ENCODE measurements around the gene PALLD.

The PALLD gene

DNA sequence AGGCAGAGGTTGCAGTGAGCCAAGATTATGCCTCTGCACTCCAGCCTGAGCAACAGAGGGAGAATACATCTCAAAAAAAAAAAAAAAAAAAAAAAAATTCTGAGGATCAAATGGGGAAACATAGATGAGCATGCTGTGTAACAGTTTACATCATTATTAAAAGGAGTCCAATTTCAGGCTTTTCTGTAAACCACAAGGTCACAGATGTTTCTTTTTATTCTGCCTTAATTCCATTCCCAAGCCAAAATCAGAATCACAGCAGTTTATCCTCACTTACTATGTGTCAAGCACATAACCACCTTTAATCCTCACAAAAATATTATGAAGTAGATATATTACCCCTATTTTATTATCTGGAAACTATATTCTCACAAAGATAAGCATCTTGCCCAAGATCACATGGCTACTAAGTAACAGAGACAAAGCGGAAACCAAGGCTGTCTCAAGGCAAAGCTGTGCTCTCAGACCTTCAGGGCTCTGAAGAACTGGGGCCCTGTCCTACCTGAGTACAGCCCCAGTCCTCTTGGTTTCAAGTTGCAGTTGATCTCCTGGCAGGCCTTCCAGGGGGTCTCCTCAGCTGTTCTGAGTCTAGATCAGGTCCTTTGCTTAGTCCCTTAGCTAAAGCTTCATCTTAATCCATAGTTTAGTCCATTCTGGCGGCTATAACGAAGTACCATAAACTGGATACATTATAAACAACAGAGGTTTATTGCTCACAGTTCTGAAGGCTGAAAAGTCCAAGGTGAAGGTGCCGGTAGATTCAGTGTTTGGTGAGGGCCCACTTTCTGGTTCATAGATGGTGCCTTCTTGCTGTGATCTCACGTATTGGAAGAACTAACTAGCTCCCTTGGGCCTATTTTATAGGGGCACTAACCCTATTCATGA, 141.3 kb downstream of the PALLD start:
- no peak overlapping the region for H3K27ac Mint-ChIP-seq
- H3K27me3 Mint-ChIP-seq: peaks cover 17% of the 10 kb centered on the region
- H3K9me3 Mint-ChIP-seq: peaks cover 3% of the 10 kb centered on the region

GRCh38 chr4:168639914-168640313, 143.1 kb downstream of the PALLD start:
- Mint-ChIP-seq H3K4me3 (no peak overlapping the region), H3K36me3 (no peaks in the 10 kb centered on the region), H3K27ac (no peak overlapping the region), H3K4me1 (no peaks in the 10 kb centered on the region), H3K9me3 (peaks cover 3% of the 10 kb centered on the region), H3K27me3 (peaks cover 10% of the 10 kb centered on the region)
- no peak for ATAC-seq

More for the DNA sequence above, 141.3 kb downstream of the PALLD start:
- ATAC-seq: no peak
- Mint-ChIP-seq H3K36me3 (no peaks in the 10 kb centered on the region), H3K4me3 (no peak overlapping the region), H3K4me1 (no peaks in the 10 kb centered on the region)

DNA sequence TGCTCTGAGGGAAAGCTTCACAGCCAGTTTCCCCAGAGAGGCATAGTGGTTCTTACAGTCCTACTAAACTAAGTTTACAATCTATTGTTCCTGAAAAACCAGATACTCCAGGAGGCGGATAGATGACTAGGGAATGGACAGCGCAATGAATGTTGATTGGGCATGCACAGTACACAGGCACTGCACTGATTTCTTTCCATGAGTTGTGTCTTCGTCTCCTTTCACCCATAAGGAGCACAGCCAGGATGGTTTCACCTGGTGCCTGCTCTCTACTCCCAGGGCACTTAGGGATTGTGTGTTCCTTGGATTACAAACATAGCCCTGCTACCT, 144.9 kb downstream of the PALLD start:
- Mint-ChIP-seq H3K4me3 (no peak overlapping the region), H3K4me1 (no peaks in the 10 kb centered on the region)
- no peak for ATAC-seq

DNA sequence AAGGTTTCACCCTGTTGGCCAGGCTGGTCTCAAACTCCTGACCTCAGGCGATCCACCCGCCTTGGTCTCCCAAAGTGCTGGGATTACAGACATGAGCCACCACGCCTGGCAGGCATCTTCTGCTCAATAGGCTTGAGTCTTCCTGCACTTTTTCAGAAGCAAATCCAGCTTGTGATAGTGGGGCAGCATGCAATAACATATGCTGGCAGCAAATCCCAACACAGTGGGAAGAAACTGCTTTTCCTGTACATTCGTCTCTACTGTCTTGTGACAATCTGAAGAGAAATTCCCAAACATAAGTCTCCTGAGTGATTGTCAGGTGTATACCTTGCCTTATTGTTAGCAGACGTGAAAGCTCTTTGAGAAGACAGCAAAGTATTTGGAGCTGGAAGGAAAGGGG, 145.7 kb downstream of the PALLD start:
- Mint-ChIP-seq H3K4me3 (no peak overlapping the region), H3K4me1 (no peaks in the 10 kb centered on the region), H3K27ac (no peak overlapping the region), H3K27me3 (no peaks in the 10 kb centered on the region), H3K9me3 (peaks cover 3% of the 10 kb centered on the region), H3K36me3 (no peaks in the 10 kb centered on the region)
- no peak for ATAC-seq

More for the DNA sequence above, 144.9 kb downstream of the PALLD start:
- no peak overlapping the region for H3K27ac Mint-ChIP-seq
- no peaks in the 10 kb centered on the region for H3K36me3 Mint-ChIP-seq
- peaks cover 3% of the 10 kb centered on the region for H3K9me3 Mint-ChIP-seq
- H3K27me3 Mint-ChIP-seq: no peaks in the 10 kb centered on the region

- no peaks in the 10 kb centered on the region for H3K27me3 Mint-ChIP-seq
- H3K4me3 Mint-ChIP-seq: no peak overlapping the region
- no peaks in the 10 kb centered on the region for H3K4me1 Mint-ChIP-seq
- H3K36me3 Mint-ChIP-seq: no peaks in the 10 kb centered on the region
- peaks cover 3% of the 10 kb centered on the region for H3K9me3 Mint-ChIP-seq
- ATAC-seq: no peak
- H3K27ac Mint-ChIP-seq: no peak overlapping the region
Measured at GRCh38 chr4:168643111-168643795, 146.4 kb downstream of the PALLD start.

- Mint-ChIP-seq H3K9me3 (peaks cover 2% of the 10 kb centered on the region), H3K36me3 (no peaks in the 10 kb centered on the region), H3K4me3 (no peak overlapping the region), H3K4me1 (no peaks in the 10 kb centered on the region), H3K27ac (no peak overlapping the region), H3K27me3 (no peaks in the 10 kb centered on the region)
- no peak for ATAC-seq
Measured at GRCh38 chr4:168643796-168644159, 146.9 kb downstream of the PALLD start.

DNA sequence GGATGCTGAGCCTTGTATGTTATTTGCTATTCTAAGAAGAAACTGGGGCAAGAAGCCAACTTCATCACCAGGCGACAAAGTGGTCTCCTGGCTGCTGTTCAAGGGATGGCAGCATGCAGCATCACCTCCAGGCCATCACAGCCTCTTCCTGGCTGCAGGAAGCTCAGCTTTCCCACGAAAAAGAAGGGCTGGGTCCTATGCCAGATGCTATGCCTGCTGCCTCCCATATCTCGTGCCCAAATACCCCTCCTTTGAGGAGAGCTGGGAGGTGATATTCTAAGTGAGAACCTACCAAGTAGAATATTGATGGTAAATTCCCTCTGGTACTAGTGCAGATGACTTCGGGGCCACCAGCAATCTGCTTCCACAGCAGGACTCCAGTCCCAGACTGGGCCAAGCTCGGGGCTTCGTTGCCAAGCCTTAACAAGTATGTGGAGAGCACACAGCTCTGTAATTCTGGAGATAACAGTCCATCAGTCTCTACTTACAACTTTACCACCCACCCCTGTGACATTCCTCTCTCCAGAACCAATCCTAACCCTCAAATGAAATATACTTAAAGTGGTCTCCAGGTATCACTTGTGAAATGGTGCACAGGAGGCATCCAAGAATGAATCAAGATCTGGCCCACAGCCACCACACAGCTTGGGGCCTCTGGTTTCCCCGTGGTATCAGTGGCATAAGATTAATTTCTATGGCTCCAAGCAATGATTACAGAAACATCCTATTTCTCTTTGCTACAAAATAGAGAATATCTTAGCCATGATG, 149.3 kb downstream of the PALLD start:
- Mint-ChIP-seq H3K36me3 (no peaks in the 10 kb centered on the region), H3K27me3 (no peaks in the 10 kb centered on the region), H3K27ac (no peak overlapping the region), H3K4me1 (no peaks in the 10 kb centered on the region), H3K9me3 (no peaks in the 10 kb centered on the region), H3K4me3 (no peak overlapping the region)
- no peak for ATAC-seq

GRCh38 chr4:168647646-168648375, 151.0 kb downstream of the PALLD start:
- Mint-ChIP-seq H3K27me3 (no peaks in the 10 kb centered on the region), H3K4me1 (no peaks in the 10 kb centered on the region), H3K4me3 (no peak overlapping the region), H3K36me3 (no peaks in the 10 kb centered on the region), H3K9me3 (no peaks in the 10 kb centered on the region), H3K27ac (no peak overlapping the region)
- no peak for ATAC-seq

- Mint-ChIP-seq H3K4me1 (no peaks in the 10 kb centered on the region), H3K4me3 (no peak overlapping the region), H3K27me3 (no peaks in the 10 kb centered on the region), H3K9me3 (no peaks in the 10 kb centered on the region), H3K36me3 (no peaks in the 10 kb centered on the region), H3K27ac (no peak overlapping the region)
- ATAC-seq: no peak
Measured at GRCh38 chr4:168648494-168648893, 151.6 kb downstream of the PALLD start.

DNA sequence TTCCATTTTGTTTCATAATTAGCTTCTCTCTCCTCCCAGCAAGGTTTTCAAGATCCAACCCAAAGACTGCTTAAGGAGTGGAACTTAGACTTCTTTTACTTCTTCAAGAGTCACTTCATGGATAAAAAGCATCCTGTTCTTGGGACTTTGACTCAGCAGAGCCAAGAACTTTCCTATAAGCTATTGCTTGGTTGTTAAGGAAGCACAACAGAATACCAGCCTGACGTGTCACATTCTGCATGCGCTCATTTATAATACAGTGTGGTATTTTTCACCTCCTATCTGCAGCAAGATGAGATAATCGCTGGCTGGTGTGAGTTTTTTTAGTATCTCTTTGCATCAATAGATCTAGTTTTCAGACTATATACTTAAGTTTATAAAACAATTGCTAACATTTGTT, 152.1 kb downstream of the PALLD start:
- Mint-ChIP-seq H3K4me1 (no peaks in the 10 kb centered on the region), H3K36me3 (no peaks in the 10 kb centered on the region), H3K9me3 (no peaks in the 10 kb centered on the region), H3K4me3 (no peak overlapping the region), H3K27me3 (no peaks in the 10 kb centered on the region), H3K27ac (no peak overlapping the region)
- no peak for ATAC-seq

GRCh38 chr4:168651374-168651773, 154.5 kb downstream of the PALLD start:
- Mint-ChIP-seq H3K4me1 (peaks cover 11% of the 10 kb centered on the region), H3K36me3 (no peaks in the 10 kb centered on the region), H3K27ac (no peak overlapping the region), H3K9me3 (no peaks in the 10 kb centered on the region), H3K4me3 (no peak overlapping the region), H3K27me3 (peaks cover 6% of the 10 kb centered on the region)
- no peak for ATAC-seq

GRCh38 chr4:168651864-168652263, 155.0 kb downstream of the PALLD start:
- no peak overlapping the region for H3K27ac Mint-ChIP-seq
- H3K4me1 Mint-ChIP-seq: peaks cover 11% of the 10 kb centered on the region
- no peaks in the 10 kb centered on the region for H3K36me3 Mint-ChIP-seq
- H3K9me3 Mint-ChIP-seq: no peaks in the 10 kb centered on the region
- no peak overlapping the region for H3K4me3 Mint-ChIP-seq
- peaks cover 6% of the 10 kb centered on the region for H3K27me3 Mint-ChIP-seq
- ATAC-seq: no peak

DNA sequence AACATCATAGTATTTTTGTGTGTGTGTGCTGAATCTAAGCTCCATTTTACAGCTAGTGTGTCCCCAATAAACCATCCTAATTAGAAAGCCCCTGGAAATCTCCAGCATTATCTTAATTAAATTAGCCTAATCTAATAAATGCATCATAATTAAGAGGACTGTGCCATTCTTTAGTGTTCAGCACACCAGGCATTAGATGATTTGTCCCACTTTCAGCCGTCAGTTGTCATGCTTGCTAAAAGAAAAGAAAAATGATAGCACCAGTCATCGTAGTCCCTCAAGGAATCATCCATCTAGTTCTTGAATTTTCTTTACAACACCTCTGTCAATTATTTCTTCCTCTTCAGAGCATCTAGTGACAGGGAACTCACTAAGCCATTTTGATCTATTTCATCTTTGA, 155.9 kb downstream of the PALLD start:
- Mint-ChIP-seq H3K9me3 (no peaks in the 10 kb centered on the region), H3K27ac (no peak overlapping the region), H3K36me3 (no peaks in the 10 kb centered on the region), H3K27me3 (peaks cover 6% of the 10 kb centered on the region), H3K4me3 (no peak overlapping the region), H3K4me1 (peaks cover 11% of the 10 kb centered on the region)
- no peak for ATAC-seq

DNA sequence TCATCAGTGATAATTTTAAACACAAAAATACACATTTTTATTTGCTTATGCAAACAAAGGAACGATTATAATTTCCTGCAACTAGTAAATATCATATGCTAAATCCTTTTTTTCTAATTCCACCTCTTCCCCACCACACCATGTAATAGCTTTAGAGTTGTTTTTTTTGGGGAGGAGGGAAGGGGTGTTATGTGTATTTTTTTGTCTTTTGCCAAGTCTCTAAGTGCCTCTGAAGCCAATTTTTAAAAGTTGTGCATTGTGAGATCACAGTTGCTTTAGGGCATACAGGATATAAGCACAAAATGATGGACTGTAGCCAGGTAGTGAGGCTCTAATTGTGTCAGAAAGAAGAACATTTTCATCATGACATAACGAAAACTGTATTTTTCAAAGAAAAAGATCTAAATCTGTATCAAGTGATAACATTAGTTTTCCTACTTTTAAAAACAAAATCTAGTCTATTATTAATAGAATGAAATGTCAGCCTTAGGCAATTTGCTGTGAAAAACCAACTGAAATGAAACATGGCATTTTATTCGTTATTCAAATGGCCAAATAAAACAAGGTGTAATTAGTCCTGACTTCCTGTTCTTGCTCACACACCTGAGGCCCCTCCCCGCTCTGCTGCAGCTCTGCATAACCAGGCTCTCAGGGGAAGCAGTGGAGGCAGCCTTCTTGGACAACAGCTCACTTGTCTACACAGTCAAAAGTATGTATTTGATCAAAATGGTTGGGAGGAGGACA, 157.4 kb downstream of the PALLD start:
- Mint-ChIP-seq H3K4me3 (no peak overlapping the region), H3K9me3 (no peaks in the 10 kb centered on the region), H3K27me3 (peaks cover 6% of the 10 kb centered on the region), H3K27ac (no peak overlapping the region), H3K4me1 (peaks cover 11% of the 10 kb centered on the region), H3K36me3 (no peaks in the 10 kb centered on the region)
- ATAC-seq: no peak

All from stimulated activated memory B cell treated with anti-CD40 and anti-IgM and Interleukin-4, amounts not matched to agents 10 μg/mL and 1 μg/mL and 100 μg/mL, for 72 hours (primary cell).